Stimulated activated naive B cell treated with anti-CD40 and anti-IgM and Interleukin-4, amounts not matched to agents 10 μg/mL and 1 μg/mL and 100 μg/mL, for 72 hours (primary cell): ENCODE measurements around the gene TMEM242.
A peak's percentile ranks its signal among the peaks of the same experiment; 100 is the strongest.
"Not testable (repeated sequence)": the region's sequence is repeated elsewhere in the genome, so short reads cannot be mapped to it uniquely, and the experiment has no call there.

Experiments used
- ATAC-seq, 2 donors: fragments of 150-1000 bp; cut with Tn5 transposase; replicated peaks; 2 replicates each; pipeline ENCODE4 v1.10.0; 2021; ENCODE audit warnings: moderate library complexity in 1 of 2
- DNase-seq: peaks from one replicate; pipeline ENCODE4 v3.0.0; 2021
- H3K27ac Mint-ChIP-seq: one replicate; pipeline ENCODE4 v1.8.0; 2022; ENCODE audit warnings: mild to moderate bottlenecking, mixed read lengths
- H3K27me3 Mint-ChIP-seq, 2 donors: one replicate each; pipeline ENCODE4 v1.8.0; 2022; ENCODE audit warnings: mixed read lengths in 2 of 2
- H3K36me3 Mint-ChIP-seq, 2 donors: one replicate each; pipeline ENCODE4 v1.8.0; 2022; ENCODE audit warnings: mixed read lengths in 2 of 2, mild to moderate bottlenecking in 1 of 2
- H3K4me1 Mint-ChIP-seq, 2 donors: one replicate each; pipeline ENCODE4 v1.8.0; 2022; ENCODE audit warnings: mixed read lengths in 2 of 2, mild to moderate bottlenecking in 1 of 2
- H3K4me3 Mint-ChIP-seq, 2 donors: one replicate each; pipeline ENCODE4 v1.8.0; 2022; ENCODE audit warnings: mild to moderate bottlenecking in 2 of 2, mixed read lengths in 2 of 2, moderate library complexity in 1 of 2
- H3K9me3 Mint-ChIP-seq, 2 donors: one replicate each; pipeline ENCODE4 v1.8.0; 2022; ENCODE audit warnings: mixed read lengths in 2 of 2, mild to moderate bottlenecking in 1 of 2

The TMEM242 gene

GRCh38 chr6:157312757-157313156, 10.6 kb downstream of the TMEM242 start:
- Mint-ChIP-seq H3K27me3 (no peaks in the 10 kb centered on the region), H3K4me3 (no peak overlapping the region), H3K36me3 (peaks cover 35 to 40% of the 10 kb centered on the region in 2 donors), H3K9me3 (no peaks in the 10 kb centered on the region), H3K27ac (no peak overlapping the region), H3K4me1 (peaks cover 6 to 10% of the 10 kb centered on the region in 2 donors)
- no peak for DNase-seq
- no peak for ATAC-seq

- not testable (repeated sequence) for ATAC-seq, H3K9me3 Mint-ChIP-seq, H3K4me3 Mint-ChIP-seq, H3K27ac Mint-ChIP-seq, DNase-seq, H3K4me1 Mint-ChIP-seq, H3K27me3 Mint-ChIP-seq
- peaks cover 27 to 31% of the 10 kb centered on the region in 2 donors for H3K36me3 Mint-ChIP-seq
Measured at GRCh38 chr6:157310693-157311092, 12.6 kb downstream of the TMEM242 start.

- no peak overlapping the region for H3K27ac Mint-ChIP-seq
- no peak overlapping the region for H3K4me3 Mint-ChIP-seq
- DNase-seq (no peak), ATAC-seq (no peak)
- no peaks in the 10 kb centered on the region for H3K27me3 Mint-ChIP-seq
- H3K9me3 Mint-ChIP-seq, result no peaks in the 10 kb centered on the region
- peaks cover 4 to 6% of the 10 kb centered on the region in 2 donors for H3K4me1 Mint-ChIP-seq
- H3K36me3 Mint-ChIP-seq, result peaks cover 19% of the 10 kb centered on the region in 2 donors
Measured at GRCh38 chr6:157307661-157308060, 15.7 kb downstream of the TMEM242 start.

DNA sequence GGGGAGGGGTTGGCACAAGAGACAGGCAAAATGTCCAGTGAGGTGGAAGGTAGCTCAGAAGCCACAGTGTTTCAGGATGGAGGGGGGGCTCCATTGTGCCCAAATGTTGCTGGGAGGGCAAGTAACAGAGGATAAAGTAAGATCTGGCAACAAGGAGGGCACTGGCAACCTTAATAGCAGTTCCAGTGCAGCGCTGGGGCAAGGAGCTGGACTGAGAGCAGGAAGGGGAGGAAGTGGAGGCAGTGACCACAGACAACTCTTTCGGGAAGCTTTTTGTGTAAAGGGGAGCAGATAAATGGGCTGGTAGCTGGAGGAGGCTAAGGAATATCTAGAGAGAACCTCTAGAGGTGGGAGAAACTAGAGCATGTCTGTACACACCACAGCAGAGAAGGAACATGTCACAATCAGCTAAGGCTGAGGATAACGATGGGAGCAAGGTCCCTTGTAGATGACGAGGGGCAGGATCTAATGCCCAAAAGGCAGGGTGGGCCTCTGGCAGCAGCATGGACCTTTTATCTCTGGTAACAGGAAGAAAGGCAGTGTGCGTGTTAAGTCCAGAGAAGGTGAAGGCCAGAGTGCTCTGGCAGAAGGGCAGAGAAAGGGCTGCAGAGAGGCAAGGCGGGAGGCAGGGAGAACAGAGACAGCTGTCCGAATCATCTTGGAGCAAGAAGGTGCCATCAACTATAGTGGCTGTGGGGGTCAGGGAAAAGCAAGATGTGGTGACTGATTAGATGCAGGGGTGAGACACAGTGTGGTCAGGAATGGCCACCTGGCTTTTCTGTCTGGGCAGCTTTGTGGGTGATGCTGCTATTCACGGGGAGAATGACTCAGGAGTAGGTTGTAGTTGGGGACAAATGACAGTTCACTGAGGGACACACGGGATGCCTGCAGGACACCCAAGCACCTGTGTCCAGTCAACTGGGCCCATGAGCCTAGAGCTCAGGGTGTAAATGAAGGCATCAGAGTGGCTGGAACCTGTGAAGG, 17.4 kb downstream of the TMEM242 start:
- ATAC-seq (no peak), DNase-seq (no peak)
- Mint-ChIP-seq H3K27ac (no peak overlapping the region), H3K27me3 (no peaks in the 10 kb centered on the region), H3K4me3 (no peak overlapping the region), H3K4me1 (peaks cover 4 to 10% of the 10 kb centered on the region in 2 donors), H3K36me3 (peaks cover 10 to 13% of the 10 kb centered on the region in 2 donors), H3K9me3 (no peaks in the 10 kb centered on the region)

- ATAC-seq (peak; percentile 67 to 85), DNase-seq (no peak)
- H3K4me3 Mint-ChIP-seq, result no peak overlapping the region
- no peak overlapping the region for H3K27ac Mint-ChIP-seq
- H3K36me3 Mint-ChIP-seq, result peaks cover 4 to 6% of the 10 kb centered on the region in 2 donors
- H3K4me1 Mint-ChIP-seq, result peaks cover 4 to 10% of the 10 kb centered on the region in 2 donors
- no peaks in the 10 kb centered on the region for H3K27me3 Mint-ChIP-seq
- no peaks in the 10 kb centered on the region for H3K9me3 Mint-ChIP-seq
Measured at GRCh38 chr6:157304899-157305663, 18.2 kb downstream of the TMEM242 start.

- no peak overlapping the region for H3K4me3 Mint-ChIP-seq
- DNase-seq, result no peak
- no peaks in the 10 kb centered on the region for H3K27me3 Mint-ChIP-seq
- no peaks in the 10 kb centered on the region for H3K9me3 Mint-ChIP-seq
- H3K4me1 Mint-ChIP-seq, result peaks cover 6 to 18% of the 10 kb centered on the region in 2 donors
- no peak overlapping the region for H3K27ac Mint-ChIP-seq
- no peak for ATAC-seq
- peaks cover 7 to 17% of the 10 kb centered on the region in 2 donors for H3K36me3 Mint-ChIP-seq
Measured at GRCh38 chr6:157302736-157303135, 20.6 kb downstream of the TMEM242 start.

- Mint-ChIP-seq H3K4me1 (peaks cover 8 to 23% of the 10 kb centered on the region in 2 donors), H3K9me3 (no peaks in the 10 kb centered on the region), H3K36me3 (peaks cover 7 to 23% of the 10 kb centered on the region in 2 donors), H3K27ac (no peak overlapping the region), H3K4me3 (no peak overlapping the region), H3K27me3 (no peaks in the 10 kb centered on the region)
- no peak for ATAC-seq
- no peak for DNase-seq
Measured at GRCh38 chr6:157300436-157300835, 22.9 kb downstream of the TMEM242 start.

GRCh38 chr6:157300006-157300405, 23.3 kb downstream of the TMEM242 start:
- ATAC-seq, result no peak
- no peak for DNase-seq
- H3K27ac Mint-ChIP-seq, result no peak overlapping the region
- H3K4me1 Mint-ChIP-seq, result peaks cover 8 to 23% of the 10 kb centered on the region in 2 donors
- no peaks in the 10 kb centered on the region for H3K9me3 Mint-ChIP-seq
- no peak overlapping the region for H3K4me3 Mint-ChIP-seq
- peaks cover 9 to 27% of the 10 kb centered on the region in 2 donors for H3K36me3 Mint-ChIP-seq
- H3K27me3 Mint-ChIP-seq, result no peaks in the 10 kb centered on the region

- Mint-ChIP-seq H3K36me3 (peaks cover 9 to 31% of the 10 kb centered on the region in 2 donors), H3K27ac (no peak overlapping the region), H3K4me3 (no peak overlapping the region), H3K9me3 (no peaks in the 10 kb centered on the region), H3K27me3 (no peaks in the 10 kb centered on the region), H3K4me1 (peaks cover 8 to 23% of the 10 kb centered on the region in 2 donors)
- ATAC-seq (no peak), DNase-seq (no peak)
Measured at GRCh38 chr6:157298216-157298724, 25.0 kb downstream of the TMEM242 start.

DNA sequence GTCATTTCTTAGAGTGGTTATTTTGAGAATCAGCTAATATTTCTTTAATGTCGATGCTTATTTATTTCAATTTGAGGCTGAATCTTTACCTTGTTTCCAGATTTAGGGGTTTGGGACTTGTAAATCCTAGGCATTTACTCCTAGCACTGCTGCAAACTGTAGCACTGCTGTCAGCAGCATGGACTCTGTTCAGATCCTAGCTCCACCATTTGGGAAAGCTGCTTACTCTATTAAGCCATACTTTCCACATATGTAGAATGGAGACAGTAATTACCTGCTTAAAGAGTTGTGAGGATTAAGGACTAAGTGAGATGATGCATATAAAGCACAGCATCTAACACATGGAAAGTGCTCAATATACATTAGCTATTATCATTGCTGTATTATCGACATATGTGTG, 28.7 kb downstream of the TMEM242 start:
- Mint-ChIP-seq H3K9me3 (no peaks in the 10 kb centered on the region), H3K27ac (no peak overlapping the region), H3K27me3 (no peaks in the 10 kb centered on the region), H3K36me3 (peaks cover 12 to 38% of the 10 kb centered on the region in 2 donors), H3K4me1 (peaks cover 4 to 13% of the 10 kb centered on the region in 2 donors), H3K4me3 (no peak overlapping the region)
- ATAC-seq (no peak), DNase-seq (no peak)

DNA sequence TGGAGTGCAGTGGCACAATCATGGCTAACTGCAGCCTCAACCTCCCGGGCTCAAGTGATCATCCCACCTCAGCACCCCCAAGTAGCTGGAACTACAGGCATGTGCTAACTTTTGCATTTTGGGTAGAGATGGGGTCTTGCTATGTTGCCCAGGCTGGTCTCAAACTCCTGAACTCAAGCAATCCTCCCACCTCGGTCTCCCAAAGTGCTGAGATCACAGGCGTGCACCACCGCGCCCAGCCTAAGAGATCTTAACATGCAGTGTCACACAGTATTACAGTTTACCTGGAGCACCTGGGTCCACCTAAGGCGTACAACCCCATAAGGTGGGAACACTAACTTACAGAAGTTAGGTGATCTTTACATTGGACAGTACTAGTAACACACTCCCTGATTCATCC, 29.5 kb downstream of the TMEM242 start:
- no peak overlapping the region for H3K4me3 Mint-ChIP-seq
- no peak overlapping the region for H3K27ac Mint-ChIP-seq
- ATAC-seq (no peak), DNase-seq (no peak)
- peaks cover 4 to 13% of the 10 kb centered on the region in 2 donors for H3K4me1 Mint-ChIP-seq
- no peaks in the 10 kb centered on the region for H3K9me3 Mint-ChIP-seq
- no peaks in the 10 kb centered on the region for H3K27me3 Mint-ChIP-seq
- H3K36me3 Mint-ChIP-seq, result peaks cover 15 to 33% of the 10 kb centered on the region in 2 donors

DNA sequence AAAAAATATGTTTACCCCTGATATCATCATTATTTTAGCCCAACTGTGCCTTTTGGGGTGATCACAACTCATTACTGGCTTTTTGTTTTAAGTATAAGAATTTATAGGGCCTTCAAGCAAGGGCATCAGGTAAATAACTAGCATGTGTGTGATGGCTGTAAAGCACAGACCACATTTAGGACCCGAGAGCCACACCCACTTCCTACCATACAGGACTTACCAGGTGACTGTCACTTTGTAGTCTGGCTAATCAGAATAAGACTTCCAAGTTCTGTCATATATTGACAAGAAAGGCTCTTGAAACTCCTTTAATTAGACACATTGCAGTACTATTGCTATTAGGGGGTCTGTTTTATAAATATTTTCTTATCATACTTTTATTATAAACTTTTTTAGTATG, 31.1 kb downstream of the TMEM242 start:
- Mint-ChIP-seq H3K9me3 (no peaks in the 10 kb centered on the region), H3K4me3 (no peak overlapping the region), H3K36me3 (peaks cover 25 to 41% of the 10 kb centered on the region in 2 donors), H3K4me1 (peaks cover 0 to 1% of the 10 kb centered on the region in 2 donors), H3K27ac (no peak overlapping the region), H3K27me3 (no peaks in the 10 kb centered on the region)
- ATAC-seq (no peak), DNase-seq (no peak)

DNA sequence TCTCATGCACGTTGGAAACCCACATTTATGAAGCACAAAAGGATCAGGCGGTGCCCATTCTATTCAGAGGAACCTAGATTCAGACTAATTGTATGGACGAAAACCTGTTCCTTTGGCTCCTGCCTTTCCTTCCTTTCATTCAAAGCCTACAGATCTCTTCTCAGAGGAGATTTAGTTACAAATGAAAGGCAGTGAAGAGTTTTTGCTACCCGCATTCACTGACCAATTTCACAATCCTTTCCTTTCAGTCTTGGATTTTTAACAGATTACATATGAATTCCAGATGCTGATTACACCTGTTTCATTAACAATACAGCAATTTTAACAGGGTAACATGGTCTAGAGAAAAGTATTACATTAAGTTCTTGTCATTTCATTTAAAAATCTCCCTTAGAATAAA, 32.0 kb downstream of the TMEM242 start:
- Mint-ChIP-seq H3K9me3 (no peaks in the 10 kb centered on the region), H3K4me3 (no peak overlapping the region), H3K27ac (no peak overlapping the region), H3K36me3 (peaks cover 25 to 37% of the 10 kb centered on the region in 2 donors), H3K27me3 (no peaks in the 10 kb centered on the region), H3K4me1 (no peaks in the 10 kb centered on the region)
- DNase-seq, result no peak
- no peak for ATAC-seq

- DNase-seq, result no peak
- Mint-ChIP-seq H3K9me3 (no peaks in the 10 kb centered on the region), H3K36me3 (peaks cover 25 to 35% of the 10 kb centered on the region in 2 donors), H3K4me3 (no peak overlapping the region), H3K27ac (no peak overlapping the region), H3K4me1 (no peaks in the 10 kb centered on the region), H3K27me3 (no peaks in the 10 kb centered on the region)
- no peak for ATAC-seq
Measured at GRCh38 chr6:157290797-157291196, 32.5 kb downstream of the TMEM242 start.
